Activated CD8-positive, alpha-beta memory T cell treated with anti-CD3 and anti-CD28 coated beads, Interleukin-2, amount 10 ng/mL, durations not matched to agents 7 days and 5 days (primary cell): ENCODE measurements around the gene CNTNAP5. TPM values are rescaled to one million over a fixed set of nuclear protein-coding genes. Genes with fewer than 3 reads are reported as not detected.

Experiments
- ATAC-seq: fragments of 150-1000 bp; cut with Tn5 transposase; one replicate; pipeline ENCODE4 v1.10.0; 2021; ENCODE audit warnings: moderate library complexity
- CTCF ChIA-PET: fragments of 350-600 bp; sonication (Branson Sonifier 250); formaldehyde crosslinking; loops from one replicate; lab custom pipeline; 2021; ENCODE audit warnings: antibody characterized with exemption; lab: Charles Lee
- DNase-seq: peaks from one replicate; pipeline ENCODE4 v3.0.0-alpha.2; 2020
- H3K27ac Mint-ChIP-seq: one replicate; pipeline ENCODE4 v1.8.0; 2021; ENCODE audit warnings: mild to moderate bottlenecking, mixed read lengths
- H3K27me3 Mint-ChIP-seq: one replicate; pipeline ENCODE4 v1.8.0; 2021; ENCODE audit warnings: mixed read lengths
- H3K36me3 Mint-ChIP-seq: one replicate; pipeline ENCODE4 v1.8.0; 2021; ENCODE audit warnings: mild to moderate bottlenecking, mixed read lengths
- H3K4me1 Mint-ChIP-seq: one replicate; pipeline ENCODE4 v1.8.0; 2021; ENCODE audit warnings: mixed read lengths
- H3K4me3 Mint-ChIP-seq: one replicate; pipeline ENCODE4 v1.8.0; 2021; ENCODE audit warnings: mild to moderate bottlenecking, moderate library complexity, mixed read lengths
- H3K9me3 Mint-ChIP-seq: one replicate; pipeline ENCODE4 v1.8.0; 2022; ENCODE audit warnings: low read depth, mixed read lengths
- total RNA-seq, 2 experiments: library from RNA; stranded (reverse); gene quantifications; one replicate each; pipeline ENCODE4 v1.2.3, GENCODE V29; 2021

CNTNAP5 gene
- total RNA-seq: not detected

- Mint-ChIP-seq H3K9me3 (no peaks in the 10 kb centered on the region), H3K36me3 (no peaks in the 10 kb centered on the region), H3K4me3 (no peak within 1 kb of the TSS), H3K4me1 (no peaks in the 10 kb centered on the region), H3K27me3 (peaks cover 17% of the 10 kb centered on the region), H3K27ac (no peak within 1 kb of the TSS)
- CTCF ChIA-PET: interaction anchor here (1.0 kb wide), 1 partner anchor 1941 kb away, joined by 3 read pairs; no protein-coding TSS in a partner anchor
- ATAC-seq: no peak
- DNase-seq: no peak
Measured at GRCh38 chr2:124025171-124025580, at the start of gene CNTNAP5. Gene CNTNAP5, plus strand, starts transcription at chr2:124025287. Its CDS starts 364 bp downstream, at chr2:124025651.

GRCh38 chr2:123976054-123976648, 48.9 kb upstream of the CNTNAP5 start:
- H3K9me3 Mint-ChIP-seq: peaks cover 6% of the 10 kb centered on the region
- ATAC-seq (no peak), DNase-seq (no peak)
- H3K36me3 Mint-ChIP-seq: no peaks in the 10 kb centered on the region
- no peak overlapping the region for H3K27ac Mint-ChIP-seq
- H3K4me3 Mint-ChIP-seq: no peak overlapping the region
- H3K4me1 Mint-ChIP-seq: no peaks in the 10 kb centered on the region
- CTCF ChIA-PET: no interaction called here
- H3K27me3 Mint-ChIP-seq: no peaks in the 10 kb centered on the region

DNA sequence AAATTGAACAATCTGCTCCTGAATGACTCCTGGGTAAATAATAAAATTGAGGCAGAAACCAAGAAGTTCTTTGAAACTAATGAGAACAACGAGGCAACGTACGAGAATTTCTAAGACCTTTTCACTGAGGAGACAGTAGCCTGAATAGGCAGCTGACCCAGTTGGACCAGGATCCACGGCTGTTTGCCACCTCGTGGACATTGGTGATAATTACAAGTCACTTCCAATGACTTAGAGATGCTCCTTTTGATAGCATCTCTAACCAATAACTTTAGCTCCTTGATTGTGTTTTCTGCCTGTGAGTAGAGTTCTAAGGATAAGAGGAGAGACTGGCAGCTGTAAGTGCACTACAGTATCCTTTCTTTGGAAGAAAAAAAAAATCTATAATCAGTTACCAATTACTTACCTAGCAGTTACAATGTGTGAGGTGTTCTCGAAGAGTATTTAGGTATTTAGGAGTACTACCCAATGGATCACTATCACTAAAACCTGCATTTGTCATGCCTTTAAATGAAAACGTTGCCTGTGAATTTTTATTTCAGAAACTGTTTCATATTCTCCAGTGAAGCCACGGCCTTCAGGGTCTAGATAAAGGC, 31.3 kb upstream of the CNTNAP5 start:
- ATAC-seq: no peak
- Mint-ChIP-seq H3K36me3 (no peaks in the 10 kb centered on the region), H3K27me3 (no peaks in the 10 kb centered on the region), H3K4me3 (no peak overlapping the region), H3K9me3 (peaks cover 8% of the 10 kb centered on the region), H3K4me1 (no peaks in the 10 kb centered on the region), H3K27ac (no peak overlapping the region)
- CTCF ChIA-PET: no interaction called here
- no peak for DNase-seq

- Mint-ChIP-seq H3K36me3 (no peaks in the 10 kb centered on the region), H3K9me3 (peaks cover 9% of the 10 kb centered on the region), H3K4me1 (no peaks in the 10 kb centered on the region), H3K27me3 (no peaks in the 10 kb centered on the region), H3K27ac (no peak overlapping the region), H3K4me3 (no peak overlapping the region)
- DNase-seq: no peak
- ATAC-seq: no peak
- CTCF ChIA-PET: no interaction called here
Measured at GRCh38 chr2:123999681-124000080, 25.4 kb upstream of the CNTNAP5 start.

GRCh38 chr2:124001696-124002430, 23.2 kb upstream of the CNTNAP5 start:
- Mint-ChIP-seq H3K9me3 (peaks cover 12% of the 10 kb centered on the region), H3K4me1 (no peaks in the 10 kb centered on the region), H3K27ac (no peak overlapping the region), H3K36me3 (no peaks in the 10 kb centered on the region), H3K27me3 (no peaks in the 10 kb centered on the region), H3K4me3 (no peak overlapping the region)
- ATAC-seq: no peak
- no peak for DNase-seq
- CTCF ChIA-PET: no interaction called here

- DNase-seq: no peak
- H3K36me3 Mint-ChIP-seq: no peaks in the 10 kb centered on the region
- no peak for ATAC-seq
- no peak overlapping the region for H3K4me3 Mint-ChIP-seq
- peaks cover 4% of the 10 kb centered on the region for H3K9me3 Mint-ChIP-seq
- H3K27me3 Mint-ChIP-seq: peaks cover under 1% of the 10 kb centered on the region
- CTCF ChIA-PET: no interaction called here
- no peak overlapping the region for H3K27ac Mint-ChIP-seq
- H3K4me1 Mint-ChIP-seq: no peaks in the 10 kb centered on the region
Measured at GRCh38 chr2:124018890-124019289, 6.2 kb upstream of the CNTNAP5 start.

- CTCF ChIA-PET: interaction anchor here (1.0 kb wide), 1 partner anchor 1942 kb away, joined by 3 read pairs; no protein-coding TSS in a partner anchor
- no peak overlapping the region for H3K4me3 Mint-ChIP-seq
- H3K9me3 Mint-ChIP-seq: no peaks in the 10 kb centered on the region
- no peaks in the 10 kb centered on the region for H3K36me3 Mint-ChIP-seq
- no peaks in the 10 kb centered on the region for H3K4me1 Mint-ChIP-seq
- H3K27ac Mint-ChIP-seq: no peak overlapping the region
- DNase-seq (no peak), ATAC-seq (no peak)
- H3K27me3 Mint-ChIP-seq: peaks cover 17% of the 10 kb centered on the region
Measured at GRCh38 chr2:124024561-124025170, 421 bp upstream of the CNTNAP5 start.

DNA sequence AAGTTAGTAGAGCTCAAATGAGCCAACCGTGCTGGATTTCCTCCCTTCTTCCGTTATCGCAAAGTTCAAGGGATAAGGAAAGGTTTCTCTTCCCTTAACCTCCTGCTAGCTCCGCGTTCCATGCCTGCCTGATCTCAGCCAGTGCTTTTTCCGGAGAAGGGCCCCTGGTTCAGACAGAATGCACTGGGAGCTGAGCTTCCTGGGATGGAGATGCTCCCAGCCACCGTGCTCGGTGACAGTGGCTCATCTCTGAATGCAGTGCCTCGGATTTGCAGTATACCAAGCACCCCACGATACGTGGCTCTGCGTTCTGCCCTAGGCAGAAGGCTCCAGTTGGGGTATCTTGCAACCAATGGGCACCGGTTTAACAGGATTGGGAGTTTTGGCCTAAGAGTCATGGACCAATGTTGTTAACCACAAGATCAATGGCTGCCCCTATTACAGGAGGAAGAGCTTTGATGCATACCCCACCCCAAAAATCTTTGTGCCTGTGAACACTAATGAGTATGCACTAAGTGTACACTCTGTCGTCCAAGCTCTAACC, 876 bp downstream of the CNTNAP5 start:
- Mint-ChIP-seq H3K27me3 (peaks cover 17% of the 10 kb centered on the region), H3K27ac (no peak overlapping the region), H3K4me1 (no peaks in the 10 kb centered on the region), H3K9me3 (no peaks in the 10 kb centered on the region), H3K4me3 (no peak overlapping the region), H3K36me3 (no peaks in the 10 kb centered on the region)
- DNase-seq: no peak
- CTCF ChIA-PET: interaction anchor here (1.0 kb wide), 1 partner anchor 1941 kb away, joined by 3 read pairs; no protein-coding TSS in a partner anchor
- ATAC-seq: no peak

DNA sequence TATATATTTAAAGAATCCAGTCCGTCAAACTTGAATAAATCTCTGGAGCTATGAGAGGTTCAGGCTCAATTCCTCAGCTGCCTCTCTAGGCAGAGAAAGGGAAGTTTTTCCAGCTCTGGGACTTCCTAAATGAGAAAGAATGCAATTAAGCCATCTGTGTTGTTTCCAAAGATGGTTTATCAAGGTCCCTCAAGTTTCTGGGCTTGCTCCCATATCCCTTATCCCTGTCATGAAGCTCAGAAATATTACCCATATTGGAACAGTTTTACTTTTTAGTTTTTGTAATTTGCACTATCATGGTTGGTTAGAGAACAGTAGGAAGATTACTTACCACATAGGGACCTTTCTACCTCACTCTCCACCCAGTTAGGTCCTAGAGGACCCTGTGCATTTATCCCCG, 1.4 kb downstream of the CNTNAP5 start:
- Mint-ChIP-seq H3K4me1 (no peaks in the 10 kb centered on the region), H3K9me3 (no peaks in the 10 kb centered on the region), H3K36me3 (no peaks in the 10 kb centered on the region), H3K27me3 (peaks cover 17% of the 10 kb centered on the region), H3K4me3 (no peak overlapping the region), H3K27ac (no peak overlapping the region)
- CTCF ChIA-PET: no interaction called here
- no peak for ATAC-seq
- no peak for DNase-seq

DNA sequence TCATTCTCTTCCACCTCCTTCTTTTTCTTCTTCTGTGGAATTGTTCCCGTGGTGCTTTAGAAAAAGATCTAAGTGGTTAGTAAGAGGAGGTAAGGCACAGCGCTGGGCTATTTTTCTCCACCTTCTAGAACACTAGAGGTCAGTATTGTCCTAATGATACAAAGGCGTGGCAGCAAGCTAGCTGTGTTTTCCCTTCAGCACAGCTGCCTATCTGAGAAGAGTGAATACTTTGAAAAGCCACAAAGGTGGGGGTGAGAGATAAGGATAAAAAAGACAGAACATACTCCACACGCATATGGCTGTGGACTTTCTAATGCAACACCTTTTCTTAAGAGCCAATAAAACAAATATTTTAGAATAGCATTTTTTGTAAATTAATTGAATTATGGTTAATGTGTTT, 2.1 kb downstream of the CNTNAP5 start:
- ATAC-seq (no peak), DNase-seq (no peak)
- no peak overlapping the region for H3K4me3 Mint-ChIP-seq
- H3K4me1 Mint-ChIP-seq: no peaks in the 10 kb centered on the region
- no peaks in the 10 kb centered on the region for H3K9me3 Mint-ChIP-seq
- no peaks in the 10 kb centered on the region for H3K36me3 Mint-ChIP-seq
- CTCF ChIA-PET: no interaction called here
- peaks cover 17% of the 10 kb centered on the region for H3K27me3 Mint-ChIP-seq
- H3K27ac Mint-ChIP-seq: no peak overlapping the region

DNA sequence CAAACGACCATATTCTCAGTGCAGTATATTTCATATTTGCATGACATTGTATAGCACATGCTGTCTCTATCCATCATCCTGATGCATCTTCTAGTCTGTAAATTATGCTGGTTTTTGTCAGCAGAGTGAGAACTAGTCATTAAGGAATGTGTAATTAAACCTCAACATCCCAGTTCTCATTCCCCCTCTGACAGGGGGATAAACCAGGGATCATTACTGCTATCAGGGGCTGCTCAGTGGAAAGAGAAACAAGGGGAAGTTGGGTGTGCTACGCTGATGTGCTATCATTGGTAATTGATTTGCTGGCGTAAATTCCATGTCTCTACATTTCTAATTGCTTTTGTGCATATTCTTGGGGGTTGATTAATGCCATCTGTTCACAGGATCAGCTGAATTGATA, 7.7 kb downstream of the CNTNAP5 start:
- no peaks in the 10 kb centered on the region for H3K27me3 Mint-ChIP-seq
- no peaks in the 10 kb centered on the region for H3K36me3 Mint-ChIP-seq
- DNase-seq (no peak), ATAC-seq (no peak)
- H3K4me3 Mint-ChIP-seq: no peak overlapping the region
- H3K9me3 Mint-ChIP-seq: no peaks in the 10 kb centered on the region
- no peaks in the 10 kb centered on the region for H3K4me1 Mint-ChIP-seq
- CTCF ChIA-PET: no interaction called here
- no peak overlapping the region for H3K27ac Mint-ChIP-seq

- no peaks in the 10 kb centered on the region for H3K4me1 Mint-ChIP-seq
- H3K36me3 Mint-ChIP-seq: no peaks in the 10 kb centered on the region
- no peak overlapping the region for H3K27ac Mint-ChIP-seq
- DNase-seq (no peak), ATAC-seq (no peak)
- H3K4me3 Mint-ChIP-seq: no peak overlapping the region
- CTCF ChIA-PET: no interaction called here
- H3K27me3 Mint-ChIP-seq: no peaks in the 10 kb centered on the region
- no peaks in the 10 kb centered on the region for H3K9me3 Mint-ChIP-seq
Measured at GRCh38 chr2:124034265-124034664, 9.2 kb downstream of the CNTNAP5 start.

DNA sequence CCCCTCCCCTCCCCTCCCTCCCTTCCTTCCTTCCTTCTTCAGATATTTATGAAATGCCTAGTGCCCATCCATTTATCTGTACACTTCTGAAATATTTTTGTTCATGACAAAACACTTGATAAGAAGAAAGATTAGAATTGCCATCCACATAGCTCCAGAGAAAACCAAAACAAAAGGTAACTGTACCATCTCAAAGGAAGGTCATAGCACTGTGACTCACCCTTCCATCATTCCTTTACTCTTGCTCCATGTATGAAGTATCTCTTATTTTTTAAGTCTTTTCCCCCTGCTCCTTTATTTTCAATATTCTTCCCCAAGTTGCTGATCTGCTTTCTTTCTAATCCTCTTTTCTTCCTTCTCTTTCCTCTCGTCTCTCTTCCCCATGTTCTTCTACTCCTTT, 9.9 kb downstream of the CNTNAP5 start:
- CTCF ChIA-PET: no interaction called here
- Mint-ChIP-seq H3K4me1 (no peaks in the 10 kb centered on the region), H3K27me3 (no peaks in the 10 kb centered on the region), H3K27ac (no peak overlapping the region), H3K9me3 (no peaks in the 10 kb centered on the region), H3K4me3 (no peak overlapping the region), H3K36me3 (no peaks in the 10 kb centered on the region)
- DNase-seq (no peak), ATAC-seq (no peak)
